ENCODE data around the gene TRIM8. TPM values are rescaled to one million over a fixed set of nuclear protein-coding genes. Genes with fewer than 3 reads are reported as not detected.
A peak's percentile ranks its signal among the peaks of the same experiment; 100 is the strongest.

Gene TRIM8
- total and polyA plus RNA-seq, 2 of the 4 experiments (the other 2 are of a cell fraction): 25.5 to 126 TPM

GRCh38 chr10:102675666-102676533 is 31.6 kb downstream of the TRIM8 start:
- ChIA-PET CTCF (interaction anchor here (0.6 to 1.2 kb wide), 6 partner anchors 10 to 494 kb away, joined by 3 to 5 read pairs (median 4); no protein-coding TSS in a partner anchor), POLR2A (ENCODE audit: unreplicated experiment) (interaction anchor here (0.7 to 1.1 kb wide), 3 partner anchors 15 to 91 kb away, joined by 3 to 14 read pairs (median 4); no protein-coding TSS in a partner anchor)
- H2BK15ac ChIP-seq (ENCODE audit: low read depth, low read length): peak overlapping the region; percentile 87; the same call in 2 of the 3 replicates
- H3K79me1 ChIP-seq (ENCODE audit: low read depth in 1 of 2, low read length in 2 of 2): peaks cover 9 to 53% of the 10 kb centered on the region in 2 experiments; a peak in 3 of 4 replicates
- dilution Hi-C loops (cut with HindIII; ENCODE audit: low sequenced_read_pairs, unreplicated experiment) (no loop called here), in situ Hi-C loops (cut with MboI; ENCODE audit: low sequenced_read_pairs) (no loop called here), intact Hi-C loops (cut with micrococcal nuclease) (loop anchor here (1.0 to 2.0 kb wide), 2 partner anchors 29 to 174 kb away; partner anchors contain the start of gene ACTR1A)
- H3K36me3 ChIP-seq (ENCODE audit: control insufficient read depth, insufficient read depth, low read length): no peaks in the 10 kb centered on the region
- peak overlapping the region; percentile 73 for H2AFZ ChIP-seq (replicated peaks; ENCODE audit: low read length, poor library complexity)
- peak overlapping the region; percentile 72 for H3K4me2 ChIP-seq (ENCODE audit: low read depth, low read length)
- H4K91ac ChIP-seq (ENCODE audit: insufficient read depth, low read depth, low read length): peak overlapping the region; percentile 97
- peak overlapping the region; percentile 93 for H2BK20ac ChIP-seq (ENCODE audit: low read depth, low read length)
- peak overlapping the region; percentile 93 for H3K14ac ChIP-seq (replicated peaks; ENCODE audit: low read depth, low read length)
- H3K9me1 ChIP-seq (ENCODE audit: insufficient read depth, low read length): peaks cover 22% of the 10 kb centered on the region
- no peaks in the 10 kb centered on the region for H3K27me3 ChIP-seq (ENCODE audit: control insufficient read depth, insufficient read depth, low read length)
- peak overlapping the region; percentile 1; the same call in 1 of the 2 replicates for H3K4me3 ChIP-seq (ENCODE audit: insufficient read depth, low read depth, low read length)
- H3K27ac ChIP-seq (ENCODE audit: insufficient read depth, low read length): peak overlapping the region; percentile 89
- H3K9me3 ChIP-seq (ENCODE audit: control insufficient read depth, insufficient read depth, low read length): no peaks in the 10 kb centered on the region
- H4K20me1 ChIP-seq (ENCODE audit: insufficient read depth, low read length): no peaks in the 10 kb centered on the region
- H3K4me1 ChIP-seq (ENCODE audit: control insufficient read depth, insufficient read depth, low read length): peaks cover 49% of the 10 kb centered on the region
- peak overlapping the region; percentile 96 for H3K4ac ChIP-seq (ENCODE audit: low read depth, low read length)
- peak overlapping the region; percentile 95 for H3K56ac ChIP-seq (ENCODE audit: extremely low read depth, insufficient read depth, low read length)
- H3K18ac ChIP-seq (ENCODE audit: low read depth, low read length): peak overlapping the region; percentile 83
- H2BK120ac ChIP-seq (ENCODE audit: low read depth, low read length): peak overlapping the region; percentile 97
- peak overlapping the region; percentile 93 for H3K23ac ChIP-seq (ENCODE audit: low read depth, low read length)
- ATAC-seq (ENCODE audit: low read depth): peak; percentile 77
- peak overlapping the region; percentile 76 for H4K5ac ChIP-seq (ENCODE audit: low read depth, low read length)
- BruUV-seq (replicated peaks): no TSS peak
- 0% methylated on average over 2 of the region's 16 CpGs; no CpG with 5 or more reads in 1 of the 2 experiments for WGBS, 2 experiments (ENCODE audit: extremely low coverage in 2 of 2, insufficient read length in 1 of 2)
- DNase-seq: peak; percentile 98
- H2AK5ac ChIP-seq (ENCODE audit: low read depth, low read length): peak overlapping the region; percentile 72
- H2BK5ac ChIP-seq (ENCODE audit: low read depth, low read length, poor library complexity, severe bottlenecking): peak overlapping the region; percentile 97
- peak overlapping the region; percentile 75 for H2AK9ac ChIP-seq (replicated peaks; ENCODE audit: low read depth, low read length, poor library complexity)
- H4K8ac ChIP-seq (ENCODE audit: low read depth in 2 of 2, low read length in 2 of 2): peak overlapping the region; percentile 78 to 93
- H3K9ac ChIP-seq (ENCODE audit: low read depth, low read length): peak overlapping the region; percentile 85
- TF ChIP-seq CTCF (conservative IDR thresholded peaks at IDR 0.05; ENCODE audit: low read depth, low read length) (no peak), RCOR1 (IDR thresholded peaks at IDR 0.05; ENCODE audit: insufficient replicate concordance, low read length) (no peak), CHD1 (IDR thresholded peaks at IDR 0.05; ENCODE audit: low read depth, low read length) (no peak), BHLHE40 (IDR thresholded peaks at IDR 0.05; ENCODE audit: low read depth, low read length) (no peak; the same call in 1 of the 2 replicates), USF2 (IDR thresholded peaks at IDR 0.05; ENCODE audit: low read depth, low read length) (no peak), MAZ (IDR thresholded peaks at IDR 0.05; ENCODE audit: borderline replicate concordance, low read depth, low read length) (peak; percentile 31; the same call in 1 of the 2 replicates), ELK1 (IDR thresholded peaks at IDR 0.05; ENCODE audit: borderline replicate concordance, low read depth, low read length) (no peak), MAFK (IDR thresholded peaks at IDR 0.05; ENCODE audit: low read depth, low read length) (peak; percentile 38), RFX5 (IDR thresholded peaks at IDR 0.05; ENCODE audit: low read depth, low read length) (no peak), CEBPB (IDR thresholded peaks at IDR 0.05; ENCODE audit: low read depth, low read length) (no peak), MXI1 (IDR thresholded peaks at IDR 0.05; ENCODE audit: borderline replicate concordance, low read depth, low read length) (peak; percentile 57; the same call in 1 of the 2 replicates), FOS (IDR thresholded peaks at IDR 0.05; ENCODE audit: low read depth, low read length) (no peak), POLR2A (IDR thresholded peaks at IDR 0.05; ENCODE audit: low read depth, low read length) (peak; percentile 38; the same call in 1 of the 2 replicates)
